GM23338 (cell line): Measurements from ENCODE around the gene SERPINH1. TPM values are rescaled to one million over a fixed set of nuclear protein-coding genes. Genes with fewer than 3 reads are reported as not detected.

ENCODE experiments used
- ATAC-seq: fragments of 200-7000 bp; cut with Tn5 transposase; 3 replicates; pipeline ENCODE4 v1.9.1; 2020
- DNase-seq: peaks from one replicate; pipeline ENCODE4 v3.0.0-alpha.2; 2015; ENCODE audit warnings: low spot score
- H2AFZ ChIP-seq: fragments of 200-600 bp; sonication (generic); 2 replicates; pipeline ENCODE4 v1.8.0; 2016; ENCODE audit warnings: antibody characterized with exemption, mild to moderate bottlenecking, moderate library complexity
- H3F3A ChIP-seq: fragments of 200-600 bp; sonication (generic); replicated peaks from 2 replicates; pipeline ENCODE4 v1.8.0; 2017; ENCODE audit warnings: antibody characterized with exemption, mixed run types, low read depth
- H3K27ac ChIP-seq: fragments of 200-600 bp; sonication (generic); 2 replicates; pipeline ENCODE4 v1.6.1; 2016; ENCODE audit warnings: low read depth
- H3K27me3 ChIP-seq: fragments of 200-600 bp; sonication (generic); 2 replicates; pipeline ENCODE4 v1.8.0; 2016; ENCODE audit warnings: mild to moderate bottlenecking, mixed run types, moderate library complexity; ENCODE audit not compliant: insufficient read depth
- H3K36me3 ChIP-seq: fragments of 200-600 bp; sonication (generic); 2 replicates; pipeline ENCODE4 v1.8.0; 2016; ENCODE audit warnings: mild to moderate bottlenecking; ENCODE audit not compliant: insufficient read depth
- H3K4me1 ChIP-seq: fragments of 200-600 bp; sonication (generic); 2 replicates; pipeline ENCODE4 v1.8.0; 2016; ENCODE audit warnings: mild to moderate bottlenecking, moderate library complexity; ENCODE audit not compliant: insufficient read depth
- H3K4me2 ChIP-seq: fragments of 200-600 bp; sonication (generic); 2 replicates; pipeline ENCODE4 v1.7.1; 2017; ENCODE audit warnings: mixed run types
- H3K4me3 ChIP-seq: fragments of 200-600 bp; sonication (generic); 2 replicates; pipeline ENCODE4 v1.6.1; 2016; ENCODE audit warnings: mixed run types
- H3K79me2 ChIP-seq: fragments of 200-600 bp; sonication (generic); replicated peaks from 2 replicates; pipeline ENCODE4 v1.8.0; 2017; ENCODE audit warnings: mild to moderate bottlenecking; ENCODE audit not compliant: insufficient read depth
- H3K9me2 ChIP-seq: fragments of 200-600 bp; sonication (generic); 2 replicates; pipeline ENCODE4 v1.8.0; 2017; ENCODE audit not compliant: insufficient read depth
- H4K20me1 ChIP-seq: fragments of 200-600 bp; sonication (generic); replicated peaks from 2 replicates; pipeline ENCODE4 v1.8.0; 2017; ENCODE audit warnings: mild to moderate bottlenecking; ENCODE audit not compliant: insufficient read depth
- H3K27ac Mint-ChIP-seq: 2 replicates; pipeline ENCODE4 v1.8.0; 2020; ENCODE audit warnings: inconsistent platforms, mild to moderate bottlenecking, moderate library complexity, mixed read lengths
- H3K27me3 Mint-ChIP-seq: 3 replicates; pipeline ENCODE4 v1.8.0; 2022; ENCODE audit warnings: low read depth, mild to moderate bottlenecking, moderate library complexity, mixed read lengths, inconsistent platforms; ENCODE audit not compliant: insufficient read depth, poor library complexity
- H3K36me3 Mint-ChIP-seq: 3 replicates; pipeline ENCODE4 v1.8.0; 2021; ENCODE audit warnings: low read depth, mild to moderate bottlenecking, inconsistent platforms, moderate library complexity, mixed read lengths
- H3K4me1 Mint-ChIP-seq: 3 replicates; pipeline ENCODE4 v1.8.0; 2020; ENCODE audit warnings: mild to moderate bottlenecking, inconsistent platforms, mixed read lengths
- H3K4me3 Mint-ChIP-seq: 3 replicates; pipeline ENCODE4 v1.8.0; 2021; ENCODE audit warnings: moderate library complexity, mild to moderate bottlenecking, inconsistent platforms, mixed read lengths
- H3K9me3 Mint-ChIP-seq: 3 replicates; pipeline ENCODE4 v1.8.0; 2020; ENCODE audit warnings: moderate library complexity, mild to moderate bottlenecking, inconsistent platforms, mixed read lengths
- CREB1 ChIP-seq: fragments of 250-450 bp; sonication (Bioruptor Pico); IDR thresholded peaks from 2 replicates; pipeline ENCODE4 v1.5.0; 2020; ENCODE audit warnings: low read depth, mild to moderate bottlenecking, moderate library complexity
- EZH2 ChIP-seq: fragments of 200-600 bp; sonication (generic); IDR thresholded peaks from one replicate; pipeline ENCODE4 v1.8.0; 2017; ENCODE audit warnings: antibody characterized with exemption, mild to moderate bottlenecking, low read depth; ENCODE audit not compliant: unreplicated experiment
- EZH2phosphoT487 ChIP-seq: fragments of 200-600 bp; sonication (generic); IDR thresholded peaks from one replicate; pipeline ENCODE4 v1.8.1; 2018; ENCODE audit warnings: antibody characterized with exemption; ENCODE audit not compliant: unreplicated experiment
- JUNB ChIP-seq: IDR thresholded peaks from one replicate; pipeline ENCODE4 v1.6.1; 2016; ENCODE audit warnings: antibody characterized with exemption; ENCODE audit not compliant: unreplicated experiment
- NANOG ChIP-seq: IDR thresholded peaks from 2 replicates; pipeline ENCODE4 v1.6.1; 2016; ENCODE audit warnings: antibody characterized with exemption, borderline replicate concordance
- POLR2AphosphoS5 ChIP-seq: IDR thresholded peaks from 2 replicates; pipeline ENCODE4 v1.6.1; 2016; ENCODE audit warnings: antibody characterized with exemption, low read depth
- REST ChIP-seq: IDR thresholded peaks from one replicate; pipeline ENCODE4 v1.6.1; 2018; ENCODE audit warnings: antibody characterized with exemption; ENCODE audit not compliant: unreplicated experiment
- STAT1 ChIP-seq: IDR thresholded peaks from one replicate; pipeline ENCODE4 v1.6.1; 2016; ENCODE audit warnings: antibody characterized with exemption; ENCODE audit not compliant: unreplicated experiment
- ZNF114 ChIP-seq: fragments of 250-450 bp; sonication (Bioruptor Pico); IDR thresholded peaks from 2 replicates; pipeline ENCODE4 v1.5.0; 2020; ENCODE audit warnings: mild to moderate bottlenecking, moderate library complexity
- ZNF331 ChIP-seq: fragments of 250-450 bp; sonication (Bioruptor Pico); IDR thresholded peaks from 2 replicates; pipeline ENCODE4 v1.5.0; 2020; ENCODE audit warnings: low read depth, mild to moderate bottlenecking, moderate library complexity
- polyA plus RNA-seq: library from polyadenylated mRNA; unstranded; fragments of >200 nt; fragmentation: Nextera tagmentation; extraction: Ambion mirVana; gene quantifications from 2 replicates; pipeline ENCODE4 v1.2.1, GENCODE V29; 2016
- total RNA-seq: library from RNA; depleted of rRNA; stranded (reverse); fragments of >200 nt; shearing (Covaris generic); gene quantifications from 2 replicates; pipeline ENCODE4 v1.2.3, GENCODE V29; 2014
- TF ChIP-seq, protein P1 (sequence below), 2 experiments: fragments of 200-600 bp in 1 of 2; sonication (generic) in 1 of 2; conservative IDR thresholded peaks; 2 replicates each; pipeline versions ENCODE4 v1.5.1 to v1.6.1; 2016 to 2017; ENCODE audit warnings: antibody characterized with exemption in 2 of 2, low read depth in 2 of 2, mild to moderate bottlenecking in 2 of 2, moderate library complexity in 1 of 2
- TF ChIP-seq, protein P2 (sequence below): IDR thresholded peaks from 2 replicates; pipeline ENCODE4 v1.6.1; 2016; ENCODE audit warnings: antibody characterized with exemption
- TF ChIP-seq, protein P3 (sequence below): fragments of 250-450 bp; sonication (Bioruptor Pico); IDR thresholded peaks from 2 replicates; pipeline ENCODE4 v1.5.0; 2020; ENCODE audit warnings: mild to moderate bottlenecking, moderate library complexity

Gene SERPINH1
- total and polyA plus RNA-seq, 2 experiments from 2014 or later: 238 to 1,217 TPM

GRCh38 chr11:75543806-75544205, 18.2 kb upstream of the SERPINH1 start:
- no peaks in the 10 kb centered on the region for H3K27me3 ChIP-seq
- no peak overlapping the region for H3K4me3 Mint-ChIP-seq
- no peaks in the 10 kb centered on the region for H3K36me3 ChIP-seq
- H3F3A ChIP-seq: no peaks in the 10 kb centered on the region
- H3K79me2 ChIP-seq: no peaks in the 10 kb centered on the region
- H3K9me3 Mint-ChIP-seq: no peaks in the 10 kb centered on the region; the same call in 2 of the 3 replicates
- no peaks in the 10 kb centered on the region for H3K9me2 ChIP-seq
- no peaks in the 10 kb centered on the region for H3K36me3 Mint-ChIP-seq
- no peak overlapping the region for H3K27ac Mint-ChIP-seq
- no peak overlapping the region for H3K4me2 ChIP-seq
- no peak overlapping the region for H3K27ac ChIP-seq
- H3K4me1 ChIP-seq: no peaks in the 10 kb centered on the region; the same call in 1 of the 2 replicates
- H2AFZ ChIP-seq: no peak overlapping the region
- DNase-seq (no peak), ATAC-seq (peak; percentile 42)
- H3K4me3 ChIP-seq: no peak overlapping the region
- H4K20me1 ChIP-seq: no peaks in the 10 kb centered on the region
- H3K27me3 Mint-ChIP-seq: peaks cover 7% of the 10 kb centered on the region
- TF ChIP-seq ZNF114: no peak
- no peak for TF ChIP-seq JUNB
- TF ChIP-seq, protein P1, sequence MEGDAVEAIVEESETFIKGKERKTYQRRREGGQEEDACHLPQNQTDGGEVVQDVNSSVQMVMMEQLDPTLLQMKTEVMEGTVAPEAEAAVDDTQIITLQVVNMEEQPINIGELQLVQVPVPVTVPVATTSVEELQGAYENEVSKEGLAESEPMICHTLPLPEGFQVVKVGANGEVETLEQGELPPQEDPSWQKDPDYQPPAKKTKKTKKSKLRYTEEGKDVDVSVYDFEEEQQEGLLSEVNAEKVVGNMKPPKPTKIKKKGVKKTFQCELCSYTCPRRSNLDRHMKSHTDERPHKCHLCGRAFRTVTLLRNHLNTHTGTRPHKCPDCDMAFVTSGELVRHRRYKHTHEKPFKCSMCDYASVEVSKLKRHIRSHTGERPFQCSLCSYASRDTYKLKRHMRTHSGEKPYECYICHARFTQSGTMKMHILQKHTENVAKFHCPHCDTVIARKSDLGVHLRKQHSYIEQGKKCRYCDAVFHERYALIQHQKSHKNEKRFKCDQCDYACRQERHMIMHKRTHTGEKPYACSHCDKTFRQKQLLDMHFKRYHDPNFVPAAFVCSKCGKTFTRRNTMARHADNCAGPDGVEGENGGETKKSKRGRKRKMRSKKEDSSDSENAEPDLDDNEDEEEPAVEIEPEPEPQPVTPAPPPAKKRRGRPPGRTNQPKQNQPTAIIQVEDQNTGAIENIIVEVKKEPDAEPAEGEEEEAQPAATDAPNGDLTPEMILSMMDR (conservative IDR thresholded peaks at IDR 0.05; ENCODE audit: low read depth in 2 of 2): no peak
- TF ChIP-seq POLR2AphosphoS5: no peak
- TF ChIP-seq STAT1: no peak
- TF ChIP-seq ZNF331 (CRISPR knock-in tag): no peak
- TF ChIP-seq, protein P2, sequence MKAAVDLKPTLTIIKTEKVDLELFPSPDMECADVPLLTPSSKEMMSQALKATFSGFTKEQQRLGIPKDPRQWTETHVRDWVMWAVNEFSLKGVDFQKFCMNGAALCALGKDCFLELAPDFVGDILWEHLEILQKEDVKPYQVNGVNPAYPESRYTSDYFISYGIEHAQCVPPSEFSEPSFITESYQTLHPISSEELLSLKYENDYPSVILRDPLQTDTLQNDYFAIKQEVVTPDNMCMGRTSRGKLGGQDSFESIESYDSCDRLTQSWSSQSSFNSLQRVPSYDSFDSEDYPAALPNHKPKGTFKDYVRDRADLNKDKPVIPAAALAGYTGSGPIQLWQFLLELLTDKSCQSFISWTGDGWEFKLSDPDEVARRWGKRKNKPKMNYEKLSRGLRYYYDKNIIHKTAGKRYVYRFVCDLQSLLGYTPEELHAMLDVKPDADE: no peak
- TF ChIP-seq NANOG: no peak
- no peak for TF ChIP-seq EZH2phosphoT487
- no peak for TF ChIP-seq CREB1 (CRISPR knock-in tag)
- TF ChIP-seq, protein P3, sequence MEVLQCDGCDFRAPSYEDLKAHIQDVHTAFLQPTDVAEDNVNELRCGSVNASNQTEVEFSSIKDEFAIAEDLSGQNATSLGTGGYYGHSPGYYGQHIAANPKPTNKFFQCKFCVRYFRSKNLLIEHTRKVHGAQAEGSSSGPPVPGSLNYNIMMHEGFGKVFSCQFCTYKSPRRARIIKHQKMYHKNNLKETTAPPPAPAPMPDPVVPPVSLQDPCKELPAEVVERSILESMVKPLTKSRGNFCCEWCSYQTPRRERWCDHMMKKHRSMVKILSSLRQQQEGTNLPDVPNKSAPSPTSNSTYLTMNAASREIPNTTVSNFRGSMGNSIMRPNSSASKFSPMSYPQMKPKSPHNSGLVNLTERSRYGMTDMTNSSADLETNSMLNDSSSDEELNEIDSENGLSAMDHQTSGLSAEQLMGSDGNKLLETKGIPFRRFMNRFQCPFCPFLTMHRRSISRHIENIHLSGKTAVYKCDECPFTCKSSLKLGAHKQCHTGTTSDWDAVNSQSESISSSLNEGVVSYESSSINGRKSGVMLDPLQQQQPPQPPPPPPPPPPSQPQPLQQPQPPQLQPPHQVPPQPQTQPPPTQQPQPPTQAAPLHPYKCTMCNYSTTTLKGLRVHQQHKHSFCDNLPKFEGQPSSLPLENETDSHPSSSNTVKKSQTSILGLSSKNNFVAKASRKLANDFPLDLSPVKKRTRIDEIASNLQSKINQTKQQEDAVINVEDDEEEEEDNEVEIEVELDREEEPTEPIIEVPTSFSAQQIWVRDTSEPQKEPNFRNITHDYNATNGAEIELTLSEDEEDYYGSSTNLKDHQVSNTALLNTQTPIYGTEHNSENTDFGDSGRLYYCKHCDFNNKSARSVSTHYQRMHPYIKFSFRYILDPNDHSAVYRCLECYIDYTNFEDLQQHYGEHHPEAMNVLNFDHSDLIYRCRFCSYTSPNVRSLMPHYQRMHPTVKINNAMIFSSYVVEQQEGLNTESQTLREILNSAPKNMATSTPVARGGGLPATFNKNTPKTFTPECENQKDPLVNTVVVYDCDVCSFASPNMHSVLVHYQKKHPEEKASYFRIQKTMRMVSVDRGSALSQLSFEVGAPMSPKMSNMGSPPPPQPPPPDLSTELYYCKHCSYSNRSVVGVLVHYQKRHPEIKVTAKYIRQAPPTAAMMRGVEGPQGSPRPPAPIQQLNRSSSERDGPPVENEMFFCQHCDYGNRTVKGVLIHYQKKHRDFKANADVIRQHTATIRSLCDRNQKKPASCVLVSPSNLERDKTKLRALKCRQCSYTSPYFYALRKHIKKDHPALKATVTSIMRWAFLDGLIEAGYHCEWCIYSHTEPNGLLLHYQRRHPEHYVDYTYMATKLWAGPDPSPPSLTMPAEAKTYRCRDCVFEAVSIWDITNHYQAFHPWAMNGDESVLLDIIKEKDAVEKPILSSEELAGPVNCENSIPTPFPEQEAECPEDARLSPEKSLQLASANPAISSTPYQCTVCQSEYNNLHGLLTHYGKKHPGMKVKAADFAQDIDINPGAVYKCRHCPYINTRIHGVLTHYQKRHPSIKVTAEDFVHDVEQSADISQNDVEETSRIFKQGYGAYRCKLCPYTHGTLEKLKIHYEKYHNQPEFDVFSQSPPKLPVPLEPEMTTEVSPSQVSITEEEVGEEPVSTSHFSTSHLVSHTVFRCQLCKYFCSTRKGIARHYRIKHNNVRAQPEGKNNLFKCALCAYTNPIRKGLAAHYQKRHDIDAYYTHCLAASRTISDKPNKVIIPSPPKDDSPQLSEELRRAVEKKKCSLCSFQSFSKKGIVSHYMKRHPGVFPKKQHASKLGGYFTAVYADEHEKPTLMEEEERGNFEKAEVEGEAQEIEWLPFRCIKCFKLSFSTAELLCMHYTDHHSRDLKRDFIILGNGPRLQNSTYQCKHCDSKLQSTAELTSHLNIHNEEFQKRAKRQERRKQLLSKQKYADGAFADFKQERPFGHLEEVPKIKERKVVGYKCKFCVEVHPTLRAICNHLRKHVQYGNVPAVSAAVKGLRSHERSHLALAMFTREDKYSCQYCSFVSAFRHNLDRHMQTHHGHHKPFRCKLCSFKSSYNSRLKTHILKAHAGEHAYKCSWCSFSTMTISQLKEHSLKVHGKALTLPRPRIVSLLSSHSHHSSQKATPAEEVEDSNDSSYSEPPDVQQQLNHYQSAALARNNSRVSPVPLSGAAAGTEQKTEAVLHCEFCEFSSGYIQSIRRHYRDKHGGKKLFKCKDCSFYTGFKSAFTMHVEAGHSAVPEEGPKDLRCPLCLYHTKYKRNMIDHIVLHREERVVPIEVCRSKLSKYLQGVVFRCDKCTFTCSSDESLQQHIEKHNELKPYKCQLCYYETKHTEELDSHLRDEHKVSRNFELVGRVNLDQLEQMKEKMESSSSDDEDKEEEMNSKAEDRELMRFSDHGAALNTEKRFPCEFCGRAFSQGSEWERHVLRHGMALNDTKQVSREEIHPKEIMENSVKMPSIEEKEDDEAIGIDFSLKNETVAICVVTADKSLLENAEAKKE (CRISPR knock-in tag): no peak
- TF ChIP-seq REST: no peak
- no peak for TF ChIP-seq EZH2
- H3K4me1 Mint-ChIP-seq: peaks cover 13% of the 10 kb centered on the region
